ENCODE results near the gene PAPSS2. TPM values are rescaled to one million over a fixed set of nuclear protein-coding genes. Genes with fewer than 3 reads are reported as not detected.

PAPSS2 gene
- polyA plus RNA-seq, 1 experiment = 133 TPM

- CTCF ChIA-PET = interaction anchor here (2.9 kb wide), 1 partner anchor 13 kb away, joined by 14 read pairs; no protein-coding TSS in a partner anchor
- TF ChIP-seq CTCF (IDR thresholded peaks at IDR 0.05; ENCODE audit: insufficient read depth, low read depth, low read length) = no peak
Observed at GRCh38 chr10:87720665-87721064, 61.0 kb downstream of the PAPSS2 start.

GRCh38 chr10:87721781-87722180, 62.1 kb downstream of the PAPSS2 start:
- TF ChIP-seq CTCF (IDR thresholded peaks at IDR 0.05; ENCODE audit: insufficient read depth, low read depth, low read length) = no peak
- H3K27me3 ChIP-seq (ENCODE audit: control insufficient read depth, insufficient read depth, low read length) = no peaks in the 10 kb centered on the region
- peaks cover 6% of the 10 kb centered on the region for H3K36me3 ChIP-seq (ENCODE audit: control insufficient read depth, insufficient read depth, low read length)
- no peak overlapping the region for H3K4me3 ChIP-seq (ENCODE audit: low read depth, low read length)
- ChIA-PET POLR2A (no interaction called here), CTCF (interaction anchor here (1.0 to 2.9 kb wide), 3 partner anchors 12 to 79 kb away, joined by 3 to 14 read pairs (median 3); no protein-coding TSS in a partner anchor)
- no peak for DNase-seq (ENCODE audit: low read depth)

More at GRCh38 chr10:87720665-87721064, 61.0 kb downstream of the PAPSS2 start:
- no peak overlapping the region for H3K4me3 ChIP-seq (ENCODE audit: low read depth, low read length)
- peaks cover 9% of the 10 kb centered on the region for H3K36me3 ChIP-seq (ENCODE audit: control insufficient read depth, insufficient read depth, low read length)
- POLR2A ChIA-PET = no interaction called here
- H3K27me3 ChIP-seq (ENCODE audit: control insufficient read depth, insufficient read depth, low read length) = no peaks in the 10 kb centered on the region
- no peak for DNase-seq (ENCODE audit: low read depth)

- no peak for DNase-seq (ENCODE audit: low read depth)
- ChIA-PET CTCF (interaction anchor here (2.9 kb wide), 1 partner anchor 11 kb away, joined by 14 read pairs; no protein-coding TSS in a partner anchor), POLR2A (no interaction called here)
- H3K4me3 ChIP-seq (ENCODE audit: low read depth, low read length) = no peak overlapping the region
- no peaks in the 10 kb centered on the region for H3K27me3 ChIP-seq (ENCODE audit: control insufficient read depth, insufficient read depth, low read length)
- no peak for TF ChIP-seq CTCF (IDR thresholded peaks at IDR 0.05; ENCODE audit: insufficient read depth, low read depth, low read length)
- H3K36me3 ChIP-seq (ENCODE audit: control insufficient read depth, insufficient read depth, low read length) = peaks cover 7% of the 10 kb centered on the region
Observed at GRCh38 chr10:87722716-87723115, 63.0 kb downstream of the PAPSS2 start.

- no peak for DNase-seq (ENCODE audit: low read depth)
- ChIA-PET CTCF (no interaction called here), POLR2A (no interaction called here)
- peaks cover 5% of the 10 kb centered on the region for H3K36me3 ChIP-seq (ENCODE audit: control insufficient read depth, insufficient read depth, low read length)
- no peak overlapping the region for H3K4me3 ChIP-seq (ENCODE audit: low read depth, low read length)
- H3K27me3 ChIP-seq (ENCODE audit: control insufficient read depth, insufficient read depth, low read length) = no peaks in the 10 kb centered on the region
- no peak for TF ChIP-seq CTCF (IDR thresholded peaks at IDR 0.05; ENCODE audit: insufficient read depth, low read depth, low read length)
Observed at GRCh38 chr10:87723500-87723899, 63.8 kb downstream of the PAPSS2 start.

GRCh38 chr10:87724789-87725188, 65.1 kb downstream of the PAPSS2 start:
- no peak for TF ChIP-seq CTCF (IDR thresholded peaks at IDR 0.05; ENCODE audit: insufficient read depth, low read depth, low read length)
- H3K4me3 ChIP-seq (ENCODE audit: low read depth, low read length) = no peak overlapping the region
- POLR2A ChIA-PET = no interaction called here
- H3K36me3 ChIP-seq (ENCODE audit: control insufficient read depth, insufficient read depth, low read length) = peaks cover 3% of the 10 kb centered on the region
- no peak for DNase-seq (ENCODE audit: low read depth)
- CTCF ChIA-PET = interaction anchor here (1.3 kb wide), 1 partner anchor 11 kb away, joined by 5 read pairs; no protein-coding TSS in a partner anchor
- H3K27me3 ChIP-seq (ENCODE audit: control insufficient read depth, insufficient read depth, low read length) = no peaks in the 10 kb centered on the region

All from BJ (cell line).